ENCODE data around the gene FGF14.

DNA sequence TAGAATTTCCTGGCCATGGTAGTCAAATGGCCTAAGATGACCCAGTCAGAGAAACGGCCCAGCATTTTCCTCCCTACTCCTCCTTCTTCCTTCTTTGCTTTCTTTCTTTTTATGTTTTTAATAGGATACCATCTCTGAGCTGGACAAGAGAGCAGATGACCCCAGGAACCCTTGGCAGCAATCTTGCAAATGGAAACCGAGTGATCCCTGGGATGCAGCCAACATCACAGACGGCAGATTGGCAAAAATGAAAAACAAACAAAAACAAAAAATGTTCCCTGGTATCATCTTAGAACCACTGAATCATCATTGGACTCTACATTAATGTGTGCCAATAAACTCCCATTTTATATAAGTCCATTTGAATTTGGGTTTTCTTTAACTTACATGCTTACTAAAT lies 424.4 kb downstream of the FGF14 start:
- TF ChIP-seq, protein P1, sequence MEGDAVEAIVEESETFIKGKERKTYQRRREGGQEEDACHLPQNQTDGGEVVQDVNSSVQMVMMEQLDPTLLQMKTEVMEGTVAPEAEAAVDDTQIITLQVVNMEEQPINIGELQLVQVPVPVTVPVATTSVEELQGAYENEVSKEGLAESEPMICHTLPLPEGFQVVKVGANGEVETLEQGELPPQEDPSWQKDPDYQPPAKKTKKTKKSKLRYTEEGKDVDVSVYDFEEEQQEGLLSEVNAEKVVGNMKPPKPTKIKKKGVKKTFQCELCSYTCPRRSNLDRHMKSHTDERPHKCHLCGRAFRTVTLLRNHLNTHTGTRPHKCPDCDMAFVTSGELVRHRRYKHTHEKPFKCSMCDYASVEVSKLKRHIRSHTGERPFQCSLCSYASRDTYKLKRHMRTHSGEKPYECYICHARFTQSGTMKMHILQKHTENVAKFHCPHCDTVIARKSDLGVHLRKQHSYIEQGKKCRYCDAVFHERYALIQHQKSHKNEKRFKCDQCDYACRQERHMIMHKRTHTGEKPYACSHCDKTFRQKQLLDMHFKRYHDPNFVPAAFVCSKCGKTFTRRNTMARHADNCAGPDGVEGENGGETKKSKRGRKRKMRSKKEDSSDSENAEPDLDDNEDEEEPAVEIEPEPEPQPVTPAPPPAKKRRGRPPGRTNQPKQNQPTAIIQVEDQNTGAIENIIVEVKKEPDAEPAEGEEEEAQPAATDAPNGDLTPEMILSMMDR (conservative IDR thresholded peaks at IDR 0.05; ENCODE audit: low read depth in 2 of 2), result no peak
- TF ChIP-seq POLR2AphosphoS5 (IDR thresholded peaks at IDR 0.05; ENCODE audit: low read depth), result no peak
- no peak for TF ChIP-seq NANOG (IDR thresholded peaks at IDR 0.05; ENCODE audit: borderline replicate concordance)

Measured in GM23338 (cell line).